CD4-positive, alpha-beta T cell (primary cell): ENCODE results near the gene CDH2. TPM values are rescaled to one million over a fixed set of nuclear protein-coding genes. Genes with fewer than 3 reads are reported as not detected.

ENCODE experiments used
- ATAC-seq: fragments of 200-7000 bp; cut with Tn5 transposase; one replicate; pipeline ENCODE4 v1.10.0; 2022; ENCODE audit warnings: mild to moderate bottlenecking; ENCODE audit not compliant: poor library complexity
- CTCF ChIA-PET: fragments of 350-600 bp; sonication (Branson Sonifier 250); formaldehyde crosslinking; loops from one replicate; lab custom pipeline; 2021; ENCODE audit warnings: antibody characterized with exemption, inconsistent platforms; lab: Charles Lee
- POLR2A ChIA-PET: fragments of 350-600 bp; sonication (Branson Sonifier 250); formaldehyde crosslinking; loops from one replicate; lab custom pipeline; 2021; ENCODE audit warnings: antibody characterized with exemption, inconsistent platforms; lab: Charles Lee
- DNase-seq, 14 experiments: peaks; one replicate each; pipeline ENCODE4 v3.0.0-alpha.2; 2013 to 2020; ENCODE audit warnings: mixed read lengths in 2 of 14
- H3K27ac ChIP-seq, 2 donors: one replicate each; pipeline versions ENCODE4 v1.5.1 to v1.7.0; 2013; ENCODE audit warnings: low read length in 2 of 2, low read depth in 1 of 2, mild to moderate bottlenecking in 1 of 2
- H3K27me3 ChIP-seq, 2 experiments: 1 replicate in 1 of 2; 2 replicates in 1 of 2; pipeline versions ENCODE4 v1.6.1 to v1.7.0; 2013; ENCODE audit warnings: low read length in 2 of 2, control low read depth in 1 of 2, mild to moderate bottlenecking in 1 of 2, moderate library complexity in 1 of 2; ENCODE audit not compliant: insufficient read depth in 2 of 2, control insufficient read depth in 1 of 2
- H3K36me3 ChIP-seq: one replicate; pipeline ENCODE4 v1.6.1; 2013; ENCODE audit warnings: low read length, control low read depth; ENCODE audit not compliant: insufficient read depth
- H3K4me1 ChIP-seq: one replicate; pipeline ENCODE4 v1.6.1; 2013; ENCODE audit warnings: low read length, control low read depth; ENCODE audit not compliant: insufficient read depth
- H3K4me3 ChIP-seq: one replicate; pipeline ENCODE4 v1.5.1; 2013; ENCODE audit warnings: mild to moderate bottlenecking, low read length, moderate library complexity
- H3K9me3 ChIP-seq, 2 experiments: 1 replicate in 1 of 2; 2 replicates in 1 of 2; pipeline versions ENCODE4 v1.6.1 to v1.7.0; 2013; ENCODE audit warnings: low read length in 2 of 2, mild to moderate bottlenecking in 2 of 2, control low read depth in 1 of 2, moderate library complexity in 1 of 2; ENCODE audit not compliant: control insufficient read depth in 1 of 2, insufficient read depth in 1 of 2
- H3K27ac Mint-ChIP-seq: one replicate; pipeline ENCODE4 v1.8.0; 2020; ENCODE audit warnings: mixed read lengths
- H3K27me3 Mint-ChIP-seq: one replicate; pipeline ENCODE4 v1.8.0; 2021; ENCODE audit warnings: mixed read lengths
- H3K36me3 Mint-ChIP-seq: one replicate; pipeline ENCODE4 v1.8.0; 2021; ENCODE audit warnings: low read depth, mixed read lengths
- H3K4me1 Mint-ChIP-seq: one replicate; pipeline ENCODE4 v1.8.0; 2021; ENCODE audit warnings: low read depth, mixed read lengths
- H3K4me3 Mint-ChIP-seq: one replicate; pipeline ENCODE4 v1.8.0; 2020; ENCODE audit warnings: mild to moderate bottlenecking, mixed read lengths
- H3K9me3 Mint-ChIP-seq: one replicate; pipeline ENCODE4 v1.8.0; 2020; ENCODE audit warnings: mixed read lengths
- CTCF ChIP-seq: fragments of 200-600 bp; IDR thresholded peaks from one replicate; pipeline ENCODE4 v1.8.0; 2022; ENCODE audit warnings: antibody characterized with exemption, mild to moderate bottlenecking
- intact Hi-C, 2 experiments: fragments of 100-400 bp; cut with DNase I in 1 of 2; cut with micrococcal nuclease in 1 of 2; formaldehyde crosslinking; loops; one replicate each; pipeline versions ENCODE4 v1.15.1 to v1.9.0; 2023 to 2025; cut with DNase I, micrococcal nuclease
- total RNA-seq, 174 experiments: library from RNA in 2 of 174; stranded (reverse) in 2 of 174; gene quantifications; one replicate each; pipeline ENCODE4 v1.2.3 and lab custom pipeline; 2021 to 2026

CDH2 gene
- total RNA-seq, 2 experiments from 2014 or later = not detected

- no peaks in the 10 kb centered on the region for H3K27me3 ChIP-seq
- ATAC-seq (no peak), DNase-seq (no peak)
- POLR2A ChIA-PET = no interaction called here
- Mint-ChIP-seq H3K27me3 (no peaks in the 10 kb centered on the region), H3K36me3 (no peaks in the 10 kb centered on the region), H3K4me3 (no peak overlapping the region), H3K9me3 (no peaks in the 10 kb centered on the region), H3K27ac (no peak overlapping the region), H3K4me1 (no peaks in the 10 kb centered on the region)
- H3K36me3 ChIP-seq = no peaks in the 10 kb centered on the region
- intact Hi-C loops = no loop called here
- no peak for TF ChIP-seq CTCF
- H3K4me3 ChIP-seq = no peak overlapping the region
- no peak overlapping the region for H3K27ac ChIP-seq
- H3K4me1 ChIP-seq = no peaks in the 10 kb centered on the region
- peaks cover 7 to 9% of the 10 kb centered on the region in 2 experiments for H3K9me3 ChIP-seq
- CTCF ChIA-PET = no interaction called here
Observed at GRCh38 chr18:28208268-28208667, 31.3 kb upstream of the CDH2 start.

GRCh38 chr18:28204154-28204553 is 27.2 kb upstream of the CDH2 start:
- TF ChIP-seq CTCF = no peak
- ChIA-PET CTCF (no interaction called here), POLR2A (no interaction called here)
- Histone ChIP-seq H3K4me1 (no peaks in the 10 kb centered on the region), H3K9me3 (peaks cover 7 to 8% of the 10 kb centered on the region in 2 experiments), H3K27me3 (no peaks in the 10 kb centered on the region), H3K27ac (no peak overlapping the region), H3K36me3 (no peaks in the 10 kb centered on the region), H3K4me3 (no peak overlapping the region)
- H3K27me3 Mint-ChIP-seq = no peaks in the 10 kb centered on the region
- H3K36me3 Mint-ChIP-seq = no peaks in the 10 kb centered on the region
- no peaks in the 10 kb centered on the region for H3K4me1 Mint-ChIP-seq
- no peak for ATAC-seq
- intact Hi-C loops = no loop called here
- H3K9me3 Mint-ChIP-seq = peaks cover 6% of the 10 kb centered on the region
- H3K4me3 Mint-ChIP-seq = no peak overlapping the region
- DNase-seq = no peak
- no peak overlapping the region for H3K27ac Mint-ChIP-seq

GRCh38 chr18:28201056-28201455 is 24.1 kb upstream of the CDH2 start:
- Histone ChIP-seq H3K27me3 (no peaks in the 10 kb centered on the region), H3K36me3 (no peaks in the 10 kb centered on the region), H3K4me3 (no peak overlapping the region), H3K9me3 (peaks cover 7 to 15% of the 10 kb centered on the region in 2 experiments), H3K27ac (no peak overlapping the region), H3K4me1 (no peaks in the 10 kb centered on the region)
- Mint-ChIP-seq H3K4me3 (no peak overlapping the region), H3K27me3 (no peaks in the 10 kb centered on the region), H3K36me3 (no peaks in the 10 kb centered on the region), H3K27ac (no peak overlapping the region), H3K4me1 (no peaks in the 10 kb centered on the region), H3K9me3 (peaks cover 9% of the 10 kb centered on the region)
- ATAC-seq (no peak), DNase-seq (no peak)
- intact Hi-C loops = no loop called here
- TF ChIP-seq CTCF = no peak
- CTCF ChIA-PET = no interaction called here
- POLR2A ChIA-PET = no interaction called here
